ENCODE measurements around the gene ZSWIM4. TPM values are rescaled to one million over a fixed set of nuclear protein-coding genes. Genes with fewer than 3 reads are reported as not detected.

Gene ZSWIM4
- total RNA-seq, 1 donor from 2014 or later = 2.6 TPM

GRCh38 chr19:13830114-13830740, 35.0 kb downstream of the ZSWIM4 start:
- no peaks in the 10 kb centered on the region for H3K27me3 ChIP-seq (ENCODE audit: low read depth)
- H3K4me1 ChIP-seq = peaks cover 32% of the 10 kb centered on the region
- intact Hi-C loops (cut with micrococcal nuclease) = no loop called here
- H3K9me3 ChIP-seq (replicated peaks) = no peaks in the 10 kb centered on the region
- TF ChIP-seq CTCF (IDR thresholded peaks at IDR 0.05; ENCODE audit: borderline replicate concordance) = no peak
- H3K36me3 ChIP-seq = peaks cover 45% of the 10 kb centered on the region
- no peak overlapping the region for H3K27ac ChIP-seq (replicated peaks)
- DNase-seq = no peak
- H3K4me3 ChIP-seq = no peak overlapping the region

- no peak overlapping the region for H3K27ac ChIP-seq (replicated peaks)
- no peak for TF ChIP-seq CTCF (IDR thresholded peaks at IDR 0.05; ENCODE audit: borderline replicate concordance)
- peaks cover 40% of the 10 kb centered on the region for H3K4me1 ChIP-seq
- no peak overlapping the region for H3K4me3 ChIP-seq
- H3K9me3 ChIP-seq (replicated peaks) = no peaks in the 10 kb centered on the region
- peaks cover 43% of the 10 kb centered on the region for H3K36me3 ChIP-seq
- H3K27me3 ChIP-seq (ENCODE audit: low read depth) = no peaks in the 10 kb centered on the region
- no peak for DNase-seq
- intact Hi-C loops (cut with micrococcal nuclease) = no loop called here
These were observed 35.7 kb downstream of the ZSWIM4 start for GRCh38 chr19:13830741-13831536.

GRCh38 chr19:13831537-13832467, 36.6 kb downstream of the ZSWIM4 start:
- DNase-seq = no peak
- H3K9me3 ChIP-seq (replicated peaks) = no peaks in the 10 kb centered on the region
- no peaks in the 10 kb centered on the region for H3K27me3 ChIP-seq (ENCODE audit: low read depth)
- TF ChIP-seq CTCF (IDR thresholded peaks at IDR 0.05; ENCODE audit: borderline replicate concordance) = no peak
- peaks cover 48% of the 10 kb centered on the region for H3K4me1 ChIP-seq
- H3K27ac ChIP-seq (replicated peaks) = peak overlapping the region; percentile 42
- H3K36me3 ChIP-seq = peaks cover 45% of the 10 kb centered on the region
- H3K4me3 ChIP-seq = no peak overlapping the region
- intact Hi-C loops (cut with micrococcal nuclease) = no loop called here

- peaks cover 37% of the 10 kb centered on the region for H3K36me3 ChIP-seq
- peak overlapping the region; percentile 99 for H3K27ac ChIP-seq (replicated peaks)
- intact Hi-C loops (cut with micrococcal nuclease) = no loop called here
- H3K4me3 ChIP-seq = peak overlapping the region; percentile 51
- no peaks in the 10 kb centered on the region for H3K9me3 ChIP-seq (replicated peaks)
- peak; percentile 96 for DNase-seq
- TF ChIP-seq CTCF (IDR thresholded peaks at IDR 0.05; ENCODE audit: borderline replicate concordance) = peak; percentile 46
- no peaks in the 10 kb centered on the region for H3K27me3 ChIP-seq (ENCODE audit: low read depth)
- peaks cover 66% of the 10 kb centered on the region for H3K4me1 ChIP-seq
These were observed 38.3 kb downstream of the ZSWIM4 start for GRCh38 chr19:13833330-13834243.

All from left ventricle myocardium inferior (tissue), 1 donor.